Hematopoietic multipotent progenitor cell treated with erythropoietin and hydrocortisone succinate and interleukin-3 and kit ligand, for 17 days (in vitro differentiated cells): ENCODE results near the gene ZNF688.
A peak's percentile ranks its signal among the peaks of the same experiment; 100 is the strongest.
"Not testable (repeated sequence)": the region's sequence is repeated elsewhere in the genome, so short reads cannot be mapped to it uniquely, and the experiment has no call there.

Experiments
- DNase-seq: peaks from one replicate; pipeline ENCODE4 v3.0.0-alpha.2; 2015; ENCODE audit warnings: low spot score

The ZNF688 gene

DNA sequence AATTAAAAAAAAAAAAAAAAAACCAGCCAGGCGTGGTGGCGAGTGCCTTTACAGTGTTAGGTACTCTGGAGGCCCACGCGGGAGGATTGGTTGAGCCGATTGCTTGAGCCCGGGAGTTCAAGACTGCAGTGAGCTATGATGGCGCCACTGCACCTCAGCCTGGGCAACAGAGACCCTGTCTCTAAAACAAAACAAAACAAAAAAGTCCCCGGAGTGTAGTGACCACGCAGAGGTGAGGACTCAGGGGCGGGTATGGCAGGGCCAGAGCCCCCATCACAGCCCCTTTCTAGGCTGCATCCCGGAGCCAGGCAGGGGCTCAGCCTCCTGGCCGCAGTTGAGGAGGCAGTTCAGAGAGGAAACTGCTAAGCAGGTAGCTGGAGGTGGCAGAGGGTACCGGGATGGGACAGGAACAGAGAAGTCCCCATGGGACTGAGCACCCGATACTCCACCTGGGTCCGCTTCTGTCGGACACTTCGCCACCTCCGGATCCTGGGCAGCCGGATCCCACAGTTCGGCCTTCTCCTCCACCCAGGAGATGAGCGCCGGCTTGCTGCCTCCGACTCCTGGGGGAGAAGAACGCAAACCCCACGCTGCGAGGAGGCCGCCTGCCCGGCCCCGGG lies 37.7 kb downstream of the ZNF688 start:
- peak; percentile 18 for DNase-seq

DNA sequence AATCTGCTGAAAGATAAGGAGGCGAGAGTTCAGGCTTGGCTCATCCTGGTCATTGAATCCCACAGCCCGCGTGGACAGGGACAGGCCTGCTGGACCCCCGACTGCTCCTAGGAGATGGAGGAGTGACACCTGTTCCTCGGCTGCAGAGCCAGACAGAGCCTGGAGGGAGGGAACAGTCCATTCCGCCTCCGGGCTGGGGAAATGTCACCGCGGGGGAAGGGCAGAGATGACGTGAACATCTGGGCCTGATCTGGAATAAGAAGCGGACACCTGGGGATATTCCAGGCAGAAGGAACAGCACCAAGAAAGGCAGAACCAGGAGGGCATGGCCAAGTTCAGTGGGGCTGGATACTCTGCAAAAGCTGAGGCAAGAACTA lies 38.4 kb downstream of the ZNF688 start:
- DNase-seq = no peak

DNA sequence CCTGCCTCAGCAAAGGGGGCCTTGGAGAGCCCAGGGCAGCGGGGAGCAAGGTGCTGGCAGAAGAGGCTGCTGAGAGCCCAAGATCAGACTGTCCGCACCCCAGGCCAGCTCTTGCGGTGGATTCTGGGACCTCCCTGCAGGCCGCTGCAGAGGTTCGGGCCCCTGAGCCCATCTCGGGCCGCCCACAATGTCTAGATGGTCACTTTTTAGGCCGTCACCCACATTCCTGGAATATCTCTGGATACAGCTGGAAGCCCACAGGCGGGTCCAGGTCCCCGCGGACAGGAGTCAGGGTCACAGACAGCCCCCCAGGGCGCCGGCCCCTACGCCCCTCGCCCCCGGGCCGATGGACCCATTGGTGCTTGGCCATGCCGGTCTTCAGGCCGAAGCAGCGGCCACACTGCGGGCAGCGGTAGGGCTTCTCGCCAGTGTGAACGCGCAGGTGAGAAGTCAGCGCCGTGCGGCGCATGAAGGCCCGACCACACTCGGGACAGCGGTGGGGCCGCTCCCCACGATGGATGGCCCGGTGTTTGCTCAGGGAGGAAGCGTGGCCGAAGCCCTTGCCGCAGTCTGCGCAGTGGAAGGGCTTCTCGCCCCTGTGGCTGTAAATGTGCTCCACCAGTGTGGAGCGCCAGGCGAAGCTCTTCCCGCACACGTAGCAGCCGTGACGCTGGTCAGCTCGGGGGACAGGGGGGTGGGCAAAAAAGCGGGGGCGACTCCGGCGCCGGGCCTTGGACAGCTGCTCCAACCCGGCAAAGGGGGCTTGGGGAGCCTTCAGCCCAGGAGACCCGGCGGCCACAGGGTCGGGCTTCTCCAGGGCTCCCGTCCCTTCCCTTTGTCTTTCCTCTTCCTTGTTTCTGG lies 39.0 kb downstream of the ZNF688 start:
- DNase-seq = no peak

DNA sequence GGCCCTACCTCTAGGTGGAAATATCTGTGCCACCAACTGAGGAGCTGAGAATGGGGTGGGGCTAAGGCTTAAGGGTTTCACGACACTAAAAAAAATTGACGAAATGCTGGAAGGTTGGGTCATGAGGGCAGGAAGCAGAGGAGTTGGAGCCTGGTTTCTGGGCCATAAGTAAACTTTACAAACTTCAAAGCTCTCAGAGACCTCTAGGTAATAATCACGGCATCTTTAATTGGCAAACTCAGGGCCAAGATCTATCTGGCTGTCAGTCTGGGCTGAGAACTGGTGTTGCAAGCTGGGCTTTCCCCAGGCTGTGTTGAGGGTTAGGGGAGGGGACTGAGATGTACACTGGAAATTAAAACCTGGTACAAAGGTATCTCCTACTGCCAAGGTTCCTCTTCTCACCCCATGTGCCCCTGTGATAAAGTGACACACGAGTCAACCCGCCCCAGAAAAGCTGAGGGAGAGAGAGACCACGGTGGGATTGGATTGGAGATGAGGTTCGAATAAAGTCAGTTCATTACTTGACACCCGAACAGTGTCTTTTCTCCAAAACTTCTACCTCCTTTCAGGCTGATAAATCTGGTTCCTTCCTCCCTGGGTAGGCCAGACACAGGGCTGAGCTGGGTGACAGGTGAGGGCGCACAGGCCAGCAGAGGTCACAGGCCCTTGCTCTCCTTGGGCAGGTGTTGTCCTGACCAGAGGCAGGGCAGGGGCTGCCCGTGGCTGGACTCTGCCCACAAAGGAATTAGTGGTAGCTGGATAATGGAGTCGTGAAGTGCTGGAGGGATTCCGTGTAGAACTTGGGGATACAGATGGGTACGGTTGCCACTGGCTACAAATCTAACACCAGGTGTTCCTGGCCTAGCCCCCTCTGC lies 41.1 kb downstream of the ZNF688 start:
- DNase-seq = no peak

DNA sequence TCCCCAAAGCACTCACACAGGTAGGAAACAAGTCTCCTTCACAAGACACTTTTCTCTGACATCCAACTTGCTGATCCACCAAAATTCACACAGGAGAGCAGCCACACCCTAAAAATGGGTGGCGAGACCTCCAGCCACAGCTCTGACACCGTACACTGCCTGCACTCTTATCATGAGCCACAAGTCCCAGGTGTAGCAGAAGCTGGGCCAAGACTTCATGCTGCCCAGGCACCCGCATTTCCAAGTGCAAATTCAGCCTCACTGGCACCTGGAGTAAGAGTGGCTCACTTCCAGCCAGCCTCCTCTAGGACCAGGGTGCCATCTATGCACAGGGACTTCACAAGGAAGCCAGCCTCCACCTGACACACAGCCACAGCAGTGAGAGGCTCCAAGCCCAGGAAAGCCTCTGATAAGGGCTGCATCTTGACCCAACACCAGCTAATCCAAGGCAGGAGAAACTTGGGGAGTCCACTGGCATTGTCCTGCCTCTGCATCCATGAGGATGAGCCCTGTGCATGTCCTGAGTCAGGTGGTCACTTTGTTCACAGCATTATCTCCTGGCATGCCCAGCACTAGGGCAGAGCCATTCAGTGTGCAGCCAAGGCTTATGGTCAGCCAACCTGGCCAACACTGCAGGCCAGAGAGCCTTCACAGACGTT lies 42.6 kb downstream of the ZNF688 start:
- DNase-seq = peak; percentile 45

DNA sequence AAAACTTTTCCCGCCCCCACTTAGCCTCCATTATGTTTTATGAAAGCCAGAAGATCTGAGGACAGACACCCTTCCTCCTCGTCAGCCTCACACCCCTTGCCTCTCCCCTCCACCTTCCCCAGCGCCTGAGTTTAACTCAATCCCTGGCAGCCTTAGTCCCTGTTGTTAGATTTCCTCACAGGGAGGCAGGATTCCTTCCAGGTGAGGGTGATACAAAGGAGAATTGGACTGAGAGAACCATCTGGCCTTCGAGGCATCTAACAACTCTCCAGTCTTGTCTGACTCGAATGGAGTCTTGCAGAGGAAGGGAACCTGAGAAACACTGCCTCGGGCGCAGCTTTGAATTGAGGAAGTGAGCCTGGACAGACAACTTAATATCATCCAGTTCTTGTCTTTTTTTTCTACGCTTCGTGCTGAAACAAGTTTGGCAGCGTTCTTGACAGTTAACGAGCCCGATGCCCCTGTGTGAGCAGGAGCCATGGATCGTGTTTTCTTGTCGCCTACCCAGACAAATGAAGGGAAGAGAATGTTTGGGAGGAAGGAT lies 43.8 kb downstream of the ZNF688 start:
- DNase-seq = no peak

DNA sequence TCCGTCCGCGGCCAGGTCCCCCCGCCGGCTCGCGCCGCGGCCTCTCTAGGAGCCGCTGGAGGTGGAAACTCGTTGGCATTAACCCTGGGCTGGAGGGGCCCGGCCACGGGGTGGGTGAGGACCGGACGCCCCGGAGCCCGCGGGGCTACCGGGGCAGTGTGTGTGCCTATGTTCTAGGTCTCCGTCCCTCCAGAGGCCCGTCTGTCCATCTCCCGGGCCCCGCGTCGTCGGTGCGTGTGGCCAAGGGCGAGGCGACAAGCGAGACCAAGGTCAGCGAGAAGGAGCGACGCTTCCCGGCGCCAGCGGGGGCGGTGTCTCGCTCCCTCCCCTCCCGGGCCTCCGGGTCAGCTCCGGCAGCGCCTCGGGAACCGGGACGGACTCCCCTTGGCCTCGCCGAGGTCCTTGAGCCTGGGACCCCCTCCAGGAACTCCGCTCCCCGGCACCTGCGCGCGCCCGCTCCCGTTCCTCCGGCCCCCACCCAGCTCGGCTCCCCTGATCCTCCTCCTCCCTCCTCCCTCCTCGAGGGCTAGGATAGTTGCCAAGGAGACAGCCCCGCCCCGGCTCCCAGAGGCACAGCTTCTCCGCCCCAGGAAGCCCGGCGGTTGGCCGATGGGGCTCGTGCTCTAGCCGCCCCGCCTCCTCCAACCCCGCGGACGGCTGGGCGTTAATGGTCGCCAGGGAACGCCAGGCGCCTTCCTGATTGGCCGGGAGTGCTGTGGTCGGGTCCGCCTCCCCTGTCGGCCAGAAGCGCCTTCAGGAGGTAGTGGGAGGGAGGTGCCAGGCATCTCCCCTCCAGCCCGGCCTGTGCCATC lies 44.5 kb downstream of the ZNF688 start:
- peak; percentile 99 for DNase-seq

DNA sequence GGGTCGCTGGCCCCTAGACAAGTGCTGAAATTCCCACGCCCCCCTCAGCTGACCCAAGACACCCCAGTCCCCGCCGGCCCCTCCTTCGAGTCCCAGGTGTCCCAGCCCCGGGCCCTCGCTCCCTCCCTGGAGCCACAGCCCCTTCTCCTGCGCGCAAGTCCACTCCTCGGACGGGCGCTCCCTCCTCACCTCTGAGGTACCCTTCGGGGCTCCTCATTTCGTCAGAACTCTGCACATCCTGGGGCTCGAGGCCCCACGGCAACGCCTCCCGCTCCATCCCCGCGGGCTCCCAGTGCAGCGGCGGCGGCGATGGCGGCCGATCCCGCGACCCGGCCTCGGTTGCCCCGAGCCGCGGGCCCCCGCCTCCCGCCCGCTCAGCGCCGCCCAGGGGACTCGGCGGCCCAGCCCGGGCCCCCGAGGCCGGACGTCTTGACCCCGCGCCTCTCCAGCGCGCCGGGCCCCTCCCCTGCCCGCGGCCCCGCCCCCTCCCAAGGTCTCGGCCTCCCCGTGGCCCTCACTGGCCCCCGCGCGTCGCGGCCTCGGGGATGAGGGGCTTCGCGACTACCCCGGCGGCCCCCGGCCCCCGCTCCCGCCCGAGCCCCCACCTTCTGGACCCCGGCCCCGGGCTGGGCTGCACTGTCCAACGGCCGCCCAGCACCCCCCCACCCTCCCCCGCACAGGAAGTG lies 45.2 kb downstream of the ZNF688 start, which contains the start of gene ZNF768:
ZNF768 (minus strand) TSS at position 430 of the 686 bp plus-strand sequence; CDS start at position 277, 153 bp downstream.
- no peak for DNase-seq

DNA sequence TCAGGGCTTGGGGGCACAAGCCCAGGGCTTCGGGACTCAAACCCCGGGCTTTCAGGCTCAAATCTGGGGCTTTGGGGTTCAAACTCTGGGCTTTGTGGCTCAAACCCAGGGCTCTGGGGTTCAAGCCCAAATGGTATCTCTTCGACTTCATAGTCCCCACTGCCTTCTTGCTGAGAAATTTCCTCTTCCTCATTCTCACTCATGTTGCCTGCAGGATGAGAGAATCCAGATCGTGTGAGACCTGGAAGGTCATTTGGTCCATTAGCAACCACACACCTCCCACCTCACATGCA lies 45.7 kb downstream of the ZNF688 start:
- no peak for DNase-seq

DNA sequence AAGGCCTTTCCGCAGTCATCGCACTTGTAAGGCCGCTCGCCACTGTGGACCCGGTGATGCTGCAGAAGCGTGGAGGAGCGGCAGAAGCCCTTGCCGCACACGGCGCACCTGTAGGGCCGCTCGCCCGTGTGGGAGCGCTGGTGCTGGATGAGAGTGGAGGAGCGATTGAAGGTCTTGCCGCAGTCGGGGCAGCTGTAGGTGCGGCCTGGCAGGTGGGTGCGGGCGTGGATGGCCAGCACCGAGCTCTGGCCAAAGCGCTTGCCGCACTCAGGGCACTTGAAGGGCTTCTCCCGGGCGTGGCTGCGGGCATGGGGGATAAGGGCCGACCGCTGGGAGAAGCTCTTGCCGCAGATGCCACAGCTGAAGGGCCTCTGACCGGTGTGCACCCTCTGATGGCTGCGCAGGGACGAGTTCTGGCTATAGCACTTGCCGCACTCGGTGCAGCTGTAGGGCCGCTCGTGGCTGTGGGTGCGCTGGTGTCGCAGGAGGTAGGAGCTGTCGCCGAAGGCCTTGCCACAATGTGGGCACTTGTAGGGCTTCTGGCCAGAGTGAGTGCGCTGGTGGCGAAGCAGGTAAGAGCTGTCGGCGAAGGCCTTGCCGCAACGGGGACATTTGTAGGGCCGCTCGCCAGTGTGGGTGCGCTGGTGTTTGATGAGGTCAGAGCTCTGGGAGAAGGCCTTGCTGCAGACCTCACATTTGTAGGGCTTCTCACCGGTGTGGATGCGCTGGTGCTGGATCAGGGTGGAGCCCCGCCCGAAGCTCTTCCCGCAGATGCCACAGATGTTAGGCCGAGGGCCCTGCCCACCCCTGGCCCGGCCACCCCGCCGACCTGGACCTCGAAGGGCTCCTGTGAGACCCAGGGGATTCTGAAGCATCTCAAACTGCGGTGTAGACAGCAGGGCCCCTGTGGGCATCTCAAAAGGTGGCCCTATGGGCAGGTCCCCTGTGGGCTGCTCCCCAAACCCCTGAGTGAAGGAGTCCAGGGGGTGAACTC lies 46.6 kb downstream of the ZNF688 start:
- no peak for DNase-seq

DNA sequence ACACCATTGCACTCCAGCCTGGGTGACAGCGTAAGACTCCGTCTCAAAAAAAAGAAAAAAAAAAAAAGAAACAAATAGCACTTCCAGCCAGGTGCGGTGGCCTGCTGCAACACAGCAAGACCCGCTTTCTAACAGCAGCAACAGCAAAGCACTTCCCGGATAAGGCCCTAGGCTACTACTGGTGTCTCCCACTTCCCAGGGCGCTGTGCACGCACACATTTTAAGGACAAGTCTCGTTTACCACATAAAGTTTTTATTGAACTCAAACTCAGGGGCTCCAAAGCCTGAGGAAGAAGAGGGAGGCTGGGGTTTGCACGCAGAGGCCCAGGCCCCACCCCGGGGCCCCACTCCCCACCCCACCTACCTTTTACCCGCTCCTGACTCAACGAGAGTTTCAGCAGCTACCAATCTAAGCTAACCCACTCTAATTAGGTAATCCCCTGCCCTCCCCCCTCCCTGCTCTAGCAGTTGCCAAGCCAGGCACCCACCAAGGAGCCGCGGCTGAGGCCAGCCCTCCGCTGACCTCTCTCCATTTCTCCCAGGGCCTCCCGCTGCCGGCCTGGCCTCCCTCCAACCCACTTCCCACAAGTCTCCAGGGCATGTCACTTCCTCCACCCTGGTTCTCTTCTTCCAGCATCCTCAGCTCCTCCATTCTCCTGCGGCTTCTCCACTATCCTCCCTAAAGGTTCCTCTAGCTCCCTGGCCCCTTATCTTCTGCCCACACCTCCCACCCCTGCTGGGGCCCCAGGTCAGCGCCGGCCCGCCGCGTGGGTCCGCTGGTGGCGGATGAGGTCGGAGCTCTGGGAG lies 47.5 kb downstream of the ZNF688 start:
- DNase-seq = no peak

DNA sequence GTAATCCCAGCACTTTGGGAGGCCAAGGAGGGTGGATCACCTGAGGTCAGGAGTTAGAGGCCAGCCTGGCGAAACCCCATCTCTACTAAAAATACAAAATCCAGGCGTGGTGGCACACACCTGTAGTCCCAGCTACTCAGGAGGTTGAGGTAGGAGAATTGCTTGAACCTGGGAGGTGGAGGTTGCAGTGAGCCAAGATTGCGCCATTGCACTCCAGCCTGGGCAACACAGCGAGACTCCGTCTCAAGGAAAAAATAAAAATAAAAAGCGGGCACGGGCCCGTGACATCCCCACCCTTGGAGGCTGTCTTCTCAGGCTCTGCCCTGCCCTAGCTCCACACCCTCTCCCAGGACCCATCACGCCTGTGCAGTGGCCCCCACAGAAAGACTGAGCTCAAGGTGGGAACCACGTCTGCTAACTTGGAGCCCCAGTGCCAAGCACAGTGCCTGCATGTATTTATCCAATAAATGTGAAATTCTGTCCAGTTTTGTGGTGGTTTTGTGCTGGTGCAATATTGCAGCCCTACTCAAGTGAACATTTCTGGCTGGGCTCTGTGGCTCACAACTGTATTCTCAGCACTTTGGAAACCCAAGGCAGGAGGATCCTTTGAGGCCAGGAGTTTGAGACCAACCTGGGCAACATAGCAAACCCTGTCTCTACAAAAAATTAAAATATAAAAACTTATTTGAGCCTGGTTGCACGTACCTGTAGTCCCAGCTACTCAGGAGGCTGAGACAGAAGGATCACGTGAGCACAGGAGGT lies 48.6 kb downstream of the ZNF688 start:
- DNase-seq = not testable (repeated sequence)

DNA sequence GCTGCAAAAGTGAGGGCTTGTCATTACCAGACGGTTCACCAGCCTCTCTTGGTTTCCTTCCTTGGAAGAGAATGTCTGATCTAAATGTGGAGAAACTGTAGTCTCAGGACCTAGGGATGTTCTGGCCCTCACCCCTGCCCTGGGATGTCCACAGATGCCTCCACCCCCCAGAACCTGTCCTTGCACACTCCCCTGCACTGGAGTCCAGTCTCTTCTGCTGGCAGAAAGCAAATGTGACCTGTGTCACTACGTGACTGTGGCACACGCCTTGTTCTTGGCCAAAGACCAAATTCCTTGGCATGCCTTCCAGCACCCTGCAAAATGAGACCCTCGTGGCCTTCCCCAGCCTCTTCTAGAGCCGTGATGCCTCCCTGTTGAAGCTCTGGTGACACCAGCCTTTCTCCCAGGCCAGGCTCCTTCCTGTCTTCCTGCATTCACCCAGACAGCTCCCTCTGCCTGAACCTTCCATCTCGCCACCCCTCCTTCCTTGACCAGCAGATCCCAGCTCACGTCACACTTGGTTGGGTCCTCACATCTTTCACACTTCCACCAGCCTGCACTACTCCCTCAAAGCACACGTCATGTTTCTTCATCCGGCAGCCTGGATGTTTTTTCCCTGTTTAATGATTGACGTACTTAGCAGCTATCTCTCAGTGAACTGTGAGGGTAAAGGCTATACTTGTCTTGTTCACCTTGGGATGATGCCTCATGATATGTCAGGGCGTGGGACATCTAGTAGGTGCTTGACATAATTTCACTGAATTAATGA lies 49.5 kb downstream of the ZNF688 start:
- no peak for DNase-seq

DNA sequence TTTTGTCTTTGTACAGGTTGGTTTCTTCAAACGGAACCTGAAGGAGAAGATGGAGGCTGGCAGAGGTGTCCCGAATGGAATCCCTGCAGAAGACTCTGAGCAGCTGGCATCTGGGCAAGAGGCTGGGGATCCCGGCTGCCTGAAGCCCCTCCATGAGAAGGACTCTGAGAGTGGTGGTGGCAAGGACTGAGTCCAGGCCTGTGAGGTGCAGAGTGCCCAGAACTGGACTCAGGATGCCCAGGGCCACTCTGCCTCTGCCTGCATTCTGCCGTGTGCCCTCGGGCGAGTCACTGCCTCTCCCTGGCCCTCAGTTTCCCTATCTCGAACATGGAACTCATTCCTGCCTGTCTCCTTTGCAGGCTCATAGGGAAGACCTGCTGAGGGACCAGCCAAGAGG lies 50.0 kb downstream of the ZNF688 start:
- DNase-seq = no peak
